ENCODE results near the gene PRRT1.

The PRRT1 gene

GRCh38 chr6:32151863-32152768, at the start of gene PRRT1:
PRRT1 (minus strand) TSS chr6:32151939; CDS start chr6:32151827, 112 bp downstream.
- no peak for DNase-seq (ENCODE audit: extremely low spot score)
- ChIA-PET POLR2A (no interaction called here), CTCF (interaction anchor here (1.1 to 2.0 kb wide), 2 partner anchors 12 to 34 kb away, joined by 3 to 7 read pairs; no protein-coding TSS in a partner anchor)
- TF ChIP-seq, protein P1, sequence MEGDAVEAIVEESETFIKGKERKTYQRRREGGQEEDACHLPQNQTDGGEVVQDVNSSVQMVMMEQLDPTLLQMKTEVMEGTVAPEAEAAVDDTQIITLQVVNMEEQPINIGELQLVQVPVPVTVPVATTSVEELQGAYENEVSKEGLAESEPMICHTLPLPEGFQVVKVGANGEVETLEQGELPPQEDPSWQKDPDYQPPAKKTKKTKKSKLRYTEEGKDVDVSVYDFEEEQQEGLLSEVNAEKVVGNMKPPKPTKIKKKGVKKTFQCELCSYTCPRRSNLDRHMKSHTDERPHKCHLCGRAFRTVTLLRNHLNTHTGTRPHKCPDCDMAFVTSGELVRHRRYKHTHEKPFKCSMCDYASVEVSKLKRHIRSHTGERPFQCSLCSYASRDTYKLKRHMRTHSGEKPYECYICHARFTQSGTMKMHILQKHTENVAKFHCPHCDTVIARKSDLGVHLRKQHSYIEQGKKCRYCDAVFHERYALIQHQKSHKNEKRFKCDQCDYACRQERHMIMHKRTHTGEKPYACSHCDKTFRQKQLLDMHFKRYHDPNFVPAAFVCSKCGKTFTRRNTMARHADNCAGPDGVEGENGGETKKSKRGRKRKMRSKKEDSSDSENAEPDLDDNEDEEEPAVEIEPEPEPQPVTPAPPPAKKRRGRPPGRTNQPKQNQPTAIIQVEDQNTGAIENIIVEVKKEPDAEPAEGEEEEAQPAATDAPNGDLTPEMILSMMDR (IDR thresholded peaks at IDR 0.05; ENCODE audit: control extremely low read depth, extremely low read depth, low read depth, missing control alignments) = no peak

DNA sequence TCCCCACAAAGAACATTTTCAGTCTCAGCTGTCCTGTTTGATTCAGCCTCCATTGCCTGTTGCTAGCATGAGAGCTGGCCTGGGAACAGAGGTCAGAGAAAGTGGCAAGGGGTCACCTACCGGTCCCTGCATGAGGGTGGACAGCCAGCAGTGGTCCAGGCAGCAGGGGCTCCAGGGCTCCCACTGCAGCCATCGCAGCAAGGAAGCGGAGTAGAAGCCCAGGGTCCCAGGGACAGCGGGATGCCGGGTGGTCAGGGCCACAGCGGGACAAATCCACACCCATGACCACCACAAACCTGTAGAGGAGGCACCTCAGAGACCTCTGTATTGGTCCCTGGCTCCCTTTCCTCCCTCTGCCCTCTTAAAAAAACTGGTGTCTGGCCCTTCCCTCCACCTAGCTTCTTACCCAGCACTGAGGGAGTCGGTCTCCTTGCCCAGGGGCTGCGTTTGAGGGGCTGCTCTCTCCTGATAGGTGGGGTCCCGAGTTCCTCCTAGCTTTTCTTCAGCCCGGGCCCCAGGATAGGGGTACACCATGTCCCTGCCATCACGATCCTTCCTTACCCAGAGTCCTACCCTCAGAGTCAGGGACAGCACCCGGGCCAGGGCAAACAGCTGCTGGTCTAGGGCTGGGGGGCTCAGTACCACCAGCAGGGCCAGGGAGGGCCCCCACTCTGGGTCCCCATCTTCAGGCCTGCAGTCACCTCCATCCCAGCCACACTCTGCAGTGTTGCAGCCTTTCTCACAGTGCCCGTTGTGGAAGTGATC, 49.2 kb upstream of the PRRT1 start:
- ChIA-PET CTCF (no interaction called here), POLR2A (no interaction called here)
- DNase-seq (ENCODE audit: extremely low spot score) = no peak
- TF ChIP-seq, protein P1 (IDR thresholded peaks at IDR 0.05; ENCODE audit: control extremely low read depth, extremely low read depth, low read depth, missing control alignments) = no peak

GRCh38 chr6:32198866-32199265, 47.1 kb upstream of the PRRT1 start:
- POLR2A ChIA-PET = interaction anchor here (0.7 kb wide), 1 partner anchor 17 kb away, joined by 3 read pairs; no protein-coding TSS in a partner anchor
- no peak for DNase-seq (ENCODE audit: extremely low spot score)
- TF ChIP-seq, protein P1 (IDR thresholded peaks at IDR 0.05; ENCODE audit: control extremely low read depth, extremely low read depth, low read depth, missing control alignments) = no peak
- CTCF ChIA-PET = no interaction called here

GRCh38 chr6:32198345-32198696, 46.6 kb upstream of the PRRT1 start:
- no peak for DNase-seq (ENCODE audit: extremely low spot score)
- ChIA-PET CTCF (interaction anchor here (1.6 kb wide), 1 partner anchor 80 kb away, joined by 6 read pairs; no protein-coding TSS in a partner anchor), POLR2A (no interaction called here)
- TF ChIP-seq, protein P1 (IDR thresholded peaks at IDR 0.05; ENCODE audit: control extremely low read depth, extremely low read depth, low read depth, missing control alignments) = no peak

GRCh38 chr6:32196682-32197616, 45.2 kb upstream of the PRRT1 start:
- CTCF ChIA-PET = interaction anchor here (1.5 to 1.6 kb wide), 3 partner anchors 9 to 150 kb away, joined by 4 to 7 read pairs (median 6); no protein-coding TSS in a partner anchor
- TF ChIP-seq, protein P1 (IDR thresholded peaks at IDR 0.05; ENCODE audit: control extremely low read depth, extremely low read depth, low read depth, missing control alignments) = peak; percentile 19
- DNase-seq (ENCODE audit: extremely low spot score) = peak; percentile 55
- POLR2A ChIA-PET = interaction anchor here (0.7 kb wide), 1 partner anchor 1146 kb away, joined by 5 read pairs; no protein-coding TSS in a partner anchor

Measured in GM10248 (cell line).